ENCODE measurements around the gene PLXNA2.

The PLXNA2 gene

DNA sequence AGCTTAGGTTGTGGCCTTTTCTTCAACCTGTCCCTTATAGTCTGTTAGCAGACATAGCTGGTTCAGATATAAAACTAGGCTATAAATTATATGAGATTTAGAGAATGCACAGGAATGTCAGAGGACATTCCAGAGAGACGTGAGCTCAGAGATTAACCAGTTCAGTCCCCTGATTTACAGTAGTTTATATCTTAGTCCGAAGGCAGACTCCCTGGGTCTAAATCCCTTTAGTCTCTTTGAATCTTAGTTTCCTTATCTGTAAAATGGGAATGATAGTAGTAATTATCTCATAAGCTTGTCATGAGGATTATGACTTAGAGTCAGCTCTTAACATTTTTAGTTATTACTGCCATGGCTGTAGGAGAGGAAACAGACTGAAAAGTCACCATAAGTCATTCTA lies 45.5 kb upstream of the PLXNA2 start:
- ChIA-PET POLR2A (no interaction called here), CTCF (interaction anchor here (0.5 to 1.5 kb wide), 3 partner anchors 37 to 958 kb away, joined by 3 to 8 read pairs (median 3); no protein-coding TSS in a partner anchor)
- DNase-seq (ENCODE audit: low read depth, low spot score), result no peak
- TF ChIP-seq, protein P1, sequence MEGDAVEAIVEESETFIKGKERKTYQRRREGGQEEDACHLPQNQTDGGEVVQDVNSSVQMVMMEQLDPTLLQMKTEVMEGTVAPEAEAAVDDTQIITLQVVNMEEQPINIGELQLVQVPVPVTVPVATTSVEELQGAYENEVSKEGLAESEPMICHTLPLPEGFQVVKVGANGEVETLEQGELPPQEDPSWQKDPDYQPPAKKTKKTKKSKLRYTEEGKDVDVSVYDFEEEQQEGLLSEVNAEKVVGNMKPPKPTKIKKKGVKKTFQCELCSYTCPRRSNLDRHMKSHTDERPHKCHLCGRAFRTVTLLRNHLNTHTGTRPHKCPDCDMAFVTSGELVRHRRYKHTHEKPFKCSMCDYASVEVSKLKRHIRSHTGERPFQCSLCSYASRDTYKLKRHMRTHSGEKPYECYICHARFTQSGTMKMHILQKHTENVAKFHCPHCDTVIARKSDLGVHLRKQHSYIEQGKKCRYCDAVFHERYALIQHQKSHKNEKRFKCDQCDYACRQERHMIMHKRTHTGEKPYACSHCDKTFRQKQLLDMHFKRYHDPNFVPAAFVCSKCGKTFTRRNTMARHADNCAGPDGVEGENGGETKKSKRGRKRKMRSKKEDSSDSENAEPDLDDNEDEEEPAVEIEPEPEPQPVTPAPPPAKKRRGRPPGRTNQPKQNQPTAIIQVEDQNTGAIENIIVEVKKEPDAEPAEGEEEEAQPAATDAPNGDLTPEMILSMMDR (IDR thresholded peaks at IDR 0.05; ENCODE audit: insufficient read depth, low read length, missing control alignments), result no peak
- no peak overlapping the region for H3K4me3 ChIP-seq (ENCODE audit: low read depth, low read length)

- no peak for DNase-seq (ENCODE audit: low read depth, low spot score)
- CTCF ChIA-PET, result no interaction called here
- POLR2A ChIA-PET, result no interaction called here
These were observed 44.3 kb upstream of the PLXNA2 start for GRCh38 chr1:208288495-208288894.

DNA sequence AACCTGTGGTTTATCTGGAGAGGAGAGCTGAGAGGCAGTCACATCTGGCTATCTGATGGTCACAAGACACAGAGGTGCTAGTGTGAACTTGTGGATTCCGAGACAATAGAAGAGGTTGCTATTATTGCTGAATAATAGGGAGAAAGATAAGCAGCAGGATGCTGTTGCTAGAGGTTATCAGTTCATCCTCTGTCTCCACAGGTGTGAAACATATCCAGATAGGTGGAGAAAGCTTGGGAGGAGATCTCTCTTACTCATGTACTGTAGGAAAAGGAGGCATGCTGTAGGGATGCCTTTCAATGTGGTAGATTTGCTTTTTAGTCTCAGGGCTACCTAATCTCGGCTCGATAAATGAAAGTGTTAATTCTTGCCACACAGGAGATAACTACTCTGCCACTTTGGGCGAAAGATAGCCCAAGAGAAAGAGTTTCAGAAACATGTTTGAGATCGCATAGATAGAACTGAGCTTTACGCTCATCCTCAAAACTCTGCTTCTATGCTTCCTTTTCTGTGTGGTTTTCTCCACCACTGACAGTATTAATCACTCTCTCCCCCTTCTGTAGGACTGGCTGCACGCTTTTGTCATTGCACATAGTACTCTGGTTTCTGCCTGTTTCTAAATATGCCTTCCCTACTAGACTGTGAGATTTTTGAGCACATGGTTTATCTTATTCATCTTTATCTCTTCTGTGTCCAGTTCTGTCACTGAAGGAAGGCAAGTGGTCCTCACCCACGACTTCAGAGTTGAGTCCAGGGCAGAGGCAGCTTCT lies 36.7 kb upstream of the PLXNA2 start:
- TF ChIP-seq, protein P1 (IDR thresholded peaks at IDR 0.05; ENCODE audit: insufficient read depth, low read length, missing control alignments), result no peak
- no peak overlapping the region for H3K4me3 ChIP-seq (ENCODE audit: low read depth, low read length)
- ChIA-PET CTCF (no interaction called here), POLR2A (no interaction called here)
- DNase-seq (ENCODE audit: low read depth, low spot score), result no peak

More at GRCh38 chr1:208288495-208288894, 44.3 kb upstream of the PLXNA2 start:
- H3K4me3 ChIP-seq (ENCODE audit: low read depth, low read length), result no peak overlapping the region
- TF ChIP-seq, protein P1 (IDR thresholded peaks at IDR 0.05; ENCODE audit: insufficient read depth, low read length, missing control alignments), result no peak

DNA sequence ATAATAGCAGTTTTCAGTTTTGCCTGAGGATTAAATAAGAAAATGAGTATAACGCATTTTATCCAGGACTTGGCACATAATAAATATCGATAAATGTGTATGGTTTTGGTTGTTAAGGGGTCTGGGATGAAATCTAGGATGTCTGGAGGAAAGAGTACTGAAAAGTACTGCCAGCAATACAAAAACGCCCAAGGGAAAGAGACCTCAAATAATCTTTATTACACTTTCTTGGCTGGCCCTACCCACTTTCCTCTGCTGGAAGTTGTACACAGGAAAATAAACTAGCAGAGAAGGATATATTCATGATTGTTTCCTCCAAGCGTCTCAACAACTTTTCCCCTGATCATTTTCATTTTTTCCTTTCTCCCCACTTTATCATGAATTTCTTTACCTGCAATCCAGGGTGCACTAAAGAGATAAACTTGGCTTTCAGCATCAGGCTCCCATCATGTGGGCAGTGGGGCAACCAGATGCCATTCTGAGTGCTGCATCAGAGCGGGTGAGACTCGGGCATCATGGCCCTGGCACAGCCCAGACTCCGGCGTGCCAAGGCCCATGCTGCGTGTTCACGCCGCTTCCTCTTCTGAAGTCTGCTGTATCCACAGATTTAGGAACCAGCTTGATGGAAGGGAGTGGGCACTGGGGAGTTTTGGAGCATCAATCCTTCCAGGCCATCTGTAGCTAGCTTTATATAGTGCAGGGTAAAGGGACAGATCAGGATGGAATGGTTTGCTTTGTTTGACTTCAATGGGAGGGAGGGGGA lies 35.8 kb upstream of the PLXNA2 start:
- TF ChIP-seq, protein P1 (IDR thresholded peaks at IDR 0.05; ENCODE audit: insufficient read depth, low read length, missing control alignments), result no peak
- ChIA-PET CTCF (no interaction called here), POLR2A (no interaction called here)
- no peak for DNase-seq (ENCODE audit: low read depth, low spot score)
- H3K4me3 ChIP-seq (ENCODE audit: low read depth, low read length), result no peak overlapping the region

GRCh38 chr1:208278638-208279037 lies 34.5 kb upstream of the PLXNA2 start:
- POLR2A ChIA-PET, result no interaction called here
- no peak for DNase-seq (ENCODE audit: low read depth, low spot score)

More at GRCh38 chr1:208278638-208279037, 34.5 kb upstream of the PLXNA2 start:
- TF ChIP-seq, protein P1 (IDR thresholded peaks at IDR 0.05; ENCODE audit: insufficient read depth, low read length, missing control alignments), result no peak
- no peak overlapping the region for H3K4me3 ChIP-seq (ENCODE audit: low read depth, low read length)
- CTCF ChIA-PET, result no interaction called here
